ENCODE measurements around the gene INPP4B. TPM values are rescaled to one million over a fixed set of nuclear protein-coding genes. Genes with fewer than 3 reads are reported as not detected.
A peak's percentile ranks its signal among the peaks of the same experiment; 100 is the strongest.

The INPP4B gene
- polyA plus RNA-seq, 4 donors: 4.9 to 8.7 (median 8.1) TPM

DNA sequence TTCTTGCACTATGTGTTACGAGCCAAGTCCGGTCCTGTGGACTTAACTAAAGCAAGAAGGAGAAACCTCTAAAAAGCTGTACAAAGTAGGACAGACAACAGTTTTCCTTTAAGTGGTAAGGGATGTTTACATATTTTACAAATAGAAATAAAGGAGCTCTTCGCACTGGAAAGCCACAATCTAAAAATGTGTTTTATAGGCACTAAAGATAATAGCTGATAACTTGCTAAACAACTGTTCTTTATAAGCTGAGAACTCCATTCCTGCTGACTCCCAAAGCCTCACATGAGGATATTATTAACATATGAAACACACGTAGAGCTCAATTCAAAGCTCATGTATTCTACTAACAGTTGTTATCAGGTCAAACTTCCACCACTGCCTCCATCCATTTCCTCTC, 519.9 kb downstream of the INPP4B start:
- DNase-seq (ENCODE audit: low read depth in 4 of 4, low spot score in 3 of 4): no peak

DNA sequence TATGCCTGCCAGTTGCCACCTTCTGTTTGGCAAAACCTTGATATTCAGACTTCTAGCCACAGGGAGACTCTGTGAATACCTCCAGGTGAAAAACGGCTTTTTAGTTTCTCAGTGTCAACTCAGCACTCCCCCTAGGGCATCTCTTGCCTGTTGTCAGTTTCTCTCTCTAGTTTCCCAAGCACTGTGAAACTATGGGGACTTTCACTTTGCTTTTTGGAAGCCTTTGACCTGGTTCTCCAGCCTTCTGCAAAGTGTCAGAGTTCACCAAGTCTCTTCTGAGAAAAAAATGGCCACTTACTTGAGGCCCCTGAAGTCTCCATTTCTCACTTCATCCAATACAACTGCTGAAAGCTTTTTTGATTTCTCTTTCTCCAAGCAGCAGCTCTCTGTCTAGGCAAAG, 521.5 kb downstream of the INPP4B start:
- DNase-seq (ENCODE audit: low read depth in 4 of 4, low spot score in 3 of 4): no peak

DNA sequence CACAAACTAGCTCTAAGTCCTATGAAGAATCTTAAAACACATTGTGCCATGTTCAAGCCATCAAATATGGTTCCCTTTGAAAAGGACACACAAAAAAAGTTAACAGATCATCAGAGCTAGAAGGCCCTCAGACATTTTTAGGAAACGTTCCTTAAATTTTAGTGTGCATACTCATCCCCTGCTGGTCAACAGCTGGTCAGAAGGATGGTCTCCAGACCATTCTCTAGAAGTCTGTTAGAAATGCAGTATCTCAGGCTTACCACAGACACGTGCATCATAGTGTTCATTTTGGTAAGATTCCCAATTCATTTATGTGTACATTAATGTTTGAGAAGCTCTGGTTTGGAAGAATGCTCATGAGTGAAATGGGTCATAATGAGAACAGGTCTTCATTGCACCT, 523.1 kb downstream of the INPP4B start:
- DNase-seq (ENCODE audit: low read depth in 4 of 4, low spot score in 3 of 4): no peak

- DNase-seq (ENCODE audit: low read depth in 4 of 4, low spot score in 3 of 4): no peak
Measured at GRCh38 chr4:142318280-142318679, 527.8 kb downstream of the INPP4B start.

DNA sequence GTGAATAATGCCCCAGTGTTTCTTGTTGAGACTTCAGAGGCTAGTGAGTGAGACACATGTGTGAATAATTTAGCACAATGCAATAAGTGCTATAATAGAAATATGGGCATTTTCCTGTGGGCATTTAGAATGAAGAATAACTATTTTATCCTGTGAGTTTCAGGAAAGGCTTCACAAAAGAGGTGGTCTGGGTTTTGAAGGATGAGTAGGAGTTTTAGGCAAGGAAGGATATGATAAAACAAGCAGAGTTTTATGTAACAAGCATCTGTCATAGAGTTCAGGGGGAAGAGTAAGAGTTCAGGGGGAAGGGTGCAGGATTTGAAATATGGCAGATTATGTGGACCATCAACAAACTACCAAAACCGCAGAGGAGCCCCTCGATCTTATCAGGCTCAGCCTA, 529.2 kb downstream of the INPP4B start:
- DNase-seq (ENCODE audit: low read depth in 4 of 4, low spot score in 3 of 4): no peak

GRCh38 chr4:142316025-142316424, 530.1 kb downstream of the INPP4B start:
- no peak for DNase-seq (ENCODE audit: low read depth in 4 of 4, low spot score in 3 of 4)

DNA sequence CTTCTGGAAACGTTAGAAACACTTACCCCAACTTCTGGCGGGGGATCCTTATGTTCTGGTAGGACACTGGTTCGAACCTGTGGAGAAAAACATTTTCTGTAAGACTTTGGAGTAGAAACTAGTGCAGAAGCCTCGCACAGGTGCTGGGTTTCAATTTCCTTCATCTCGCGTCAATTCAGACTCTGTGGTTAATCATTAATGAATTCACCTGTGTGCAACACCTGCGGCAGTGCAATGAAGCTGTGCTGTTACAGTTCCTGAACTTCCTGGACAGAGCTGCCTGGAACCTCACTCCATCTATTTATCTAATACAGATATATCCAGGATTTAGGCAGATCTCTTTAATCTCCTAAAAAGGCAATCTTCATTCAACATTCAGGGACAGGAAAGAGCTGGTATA, 531.4 kb downstream of the INPP4B start:
- peak in 3 of 4 donors; percentile 24 to 35 (median 24) for DNase-seq (ENCODE audit: low read depth in 4 of 4, low spot score in 3 of 4)

GRCh38 chr4:142314247-142314646, 531.9 kb downstream of the INPP4B start:
- DNase-seq (ENCODE audit: low read depth in 4 of 4, low spot score in 3 of 4): no peak

DNA sequence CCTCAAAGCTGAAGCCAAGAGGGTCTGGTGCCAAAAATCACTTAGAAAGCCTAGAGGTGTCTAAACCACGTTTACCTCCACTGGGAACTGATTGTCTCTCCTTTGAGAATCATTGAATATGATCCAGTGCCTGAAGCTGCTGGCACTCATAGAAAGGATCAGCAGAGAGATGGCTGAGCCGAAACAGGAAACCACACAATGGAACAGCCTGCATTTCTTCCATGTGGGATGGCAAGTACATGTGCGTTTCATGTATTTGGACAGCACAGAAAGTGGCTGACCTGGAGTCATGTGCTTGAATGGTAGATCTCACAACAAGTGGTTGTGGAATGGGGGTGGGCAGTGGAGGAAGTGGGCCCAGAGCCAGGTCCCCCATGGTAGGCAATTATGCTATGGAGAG, 533.7 kb downstream of the INPP4B start:
- no peak for DNase-seq (ENCODE audit: low read depth in 4 of 4, low spot score in 3 of 4)

DNA sequence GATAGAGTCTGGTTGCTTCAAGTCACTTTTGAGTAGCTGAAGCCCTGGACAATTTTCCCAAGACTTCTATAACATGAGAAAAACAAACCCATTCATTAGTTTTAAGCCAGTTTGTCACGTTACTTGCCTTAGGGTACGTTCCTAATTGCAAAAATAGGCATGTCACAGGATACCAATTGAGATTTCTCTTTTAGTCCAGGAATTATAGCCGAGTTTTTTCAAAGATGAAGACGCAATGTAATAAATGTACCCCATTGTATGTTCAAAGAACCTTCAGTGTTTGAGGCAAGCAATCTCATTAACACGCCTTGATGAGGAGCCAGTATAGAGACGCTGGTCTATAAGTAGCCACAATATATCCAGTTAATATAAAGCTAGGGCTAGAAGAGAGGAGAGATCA, 534.2 kb downstream of the INPP4B start:
- DNase-seq (ENCODE audit: low read depth in 4 of 4, low spot score in 3 of 4): no peak

- DNase-seq (ENCODE audit: low read depth in 4 of 4, low spot score in 3 of 4): no peak
Measured at GRCh38 chr4:142309772-142310171, 536.3 kb downstream of the INPP4B start.

DNA sequence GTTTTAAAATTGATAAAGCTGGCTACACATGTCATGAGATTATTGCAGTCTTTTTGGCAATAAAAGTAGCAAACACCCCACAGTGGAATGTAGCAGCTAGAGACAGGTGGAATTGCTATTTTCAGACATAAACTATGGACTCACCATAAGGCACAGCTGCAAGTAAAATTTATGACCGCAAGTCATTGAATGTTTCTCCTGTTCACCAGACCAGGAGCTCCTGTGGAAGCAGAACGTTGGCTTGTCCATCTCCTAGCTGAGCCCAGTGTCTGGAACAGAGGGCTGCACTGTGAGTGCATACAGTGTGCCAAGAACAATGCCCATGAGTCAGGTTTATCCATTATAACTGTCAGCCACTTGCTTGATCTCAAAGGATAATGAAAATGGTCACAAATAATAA, 538.2 kb downstream of the INPP4B start:
- no peak for DNase-seq (ENCODE audit: low read depth in 4 of 4, low spot score in 3 of 4)

DNA sequence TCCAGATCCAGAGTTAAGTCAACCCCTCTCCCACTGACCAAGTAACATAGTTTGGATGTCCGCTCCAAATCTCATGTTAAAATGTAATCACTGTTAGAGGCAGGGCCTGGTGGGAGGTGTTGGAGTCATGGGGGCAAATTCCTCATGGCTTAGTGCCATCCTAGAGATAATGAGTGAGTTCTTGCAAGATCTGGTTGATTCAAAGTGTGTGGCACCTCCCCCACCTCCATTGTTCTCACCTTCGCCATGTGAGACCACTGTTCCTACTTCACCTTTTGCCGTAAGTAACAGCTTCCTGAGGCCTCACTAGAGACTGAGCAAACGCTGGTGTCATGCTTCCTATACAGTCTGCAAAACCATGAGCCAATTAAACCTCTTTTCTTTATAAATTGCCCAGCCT, 548.8 kb downstream of the INPP4B start:
- DNase-seq (ENCODE audit: low read depth in 4 of 4, low spot score in 3 of 4): no peak

DNA sequence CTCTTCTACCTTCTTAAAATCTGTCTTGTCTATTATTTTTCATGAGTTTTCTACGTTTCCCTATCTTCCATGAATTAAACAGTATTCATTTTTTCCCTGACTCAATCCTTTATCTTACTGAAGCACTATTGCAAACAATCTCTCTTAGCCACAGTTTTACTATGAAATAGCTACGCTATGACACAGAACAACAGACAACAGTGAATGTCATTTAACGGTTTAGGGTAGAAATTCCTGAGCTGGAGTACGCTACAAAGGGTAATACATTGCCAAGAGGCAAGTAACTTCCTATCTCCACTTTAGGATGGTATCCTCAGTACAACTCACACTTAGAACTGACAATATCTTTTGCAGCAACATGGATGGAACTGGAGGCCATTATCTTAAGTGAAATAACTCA, 552.6 kb downstream of the INPP4B start:
- DNase-seq (ENCODE audit: low read depth in 4 of 4, low spot score in 3 of 4): no peak

GRCh38 chr4:142292231-142292630, 553.9 kb downstream of the INPP4B start:
- DNase-seq (ENCODE audit: low read depth in 4 of 4, low spot score in 3 of 4): no peak

GRCh38 chr4:142291299-142292050, 554.6 kb downstream of the INPP4B start:
- DNase-seq (ENCODE audit: low read depth in 4 of 4, low spot score in 3 of 4): no peak

DNA sequence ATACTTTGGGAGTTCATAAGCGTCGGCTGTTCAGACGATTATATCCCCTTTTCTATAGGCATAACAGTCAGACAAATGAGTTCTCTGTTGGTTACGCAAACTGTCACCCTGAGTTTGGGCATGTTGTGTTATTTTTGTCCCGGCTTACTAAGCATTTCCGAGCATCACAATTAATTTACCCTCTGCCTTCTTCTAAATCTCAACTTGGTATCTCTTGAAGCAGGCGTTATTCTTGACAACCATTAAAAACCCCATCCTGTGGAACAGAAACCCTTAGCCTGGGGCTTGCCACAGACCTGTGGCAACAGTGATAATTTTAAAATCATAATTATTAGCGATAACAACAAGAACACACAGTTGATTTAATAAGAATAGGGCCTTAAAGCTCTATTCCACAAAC, 558.7 kb downstream of the INPP4B start:
- DNase-seq (ENCODE audit: low read depth in 4 of 4, low spot score in 3 of 4): no peak

- DNase-seq (ENCODE audit: low read depth in 4 of 4, low spot score in 3 of 4): no peak
Measured at GRCh38 chr4:142285222-142285583, 560.9 kb downstream of the INPP4B start.

DNA sequence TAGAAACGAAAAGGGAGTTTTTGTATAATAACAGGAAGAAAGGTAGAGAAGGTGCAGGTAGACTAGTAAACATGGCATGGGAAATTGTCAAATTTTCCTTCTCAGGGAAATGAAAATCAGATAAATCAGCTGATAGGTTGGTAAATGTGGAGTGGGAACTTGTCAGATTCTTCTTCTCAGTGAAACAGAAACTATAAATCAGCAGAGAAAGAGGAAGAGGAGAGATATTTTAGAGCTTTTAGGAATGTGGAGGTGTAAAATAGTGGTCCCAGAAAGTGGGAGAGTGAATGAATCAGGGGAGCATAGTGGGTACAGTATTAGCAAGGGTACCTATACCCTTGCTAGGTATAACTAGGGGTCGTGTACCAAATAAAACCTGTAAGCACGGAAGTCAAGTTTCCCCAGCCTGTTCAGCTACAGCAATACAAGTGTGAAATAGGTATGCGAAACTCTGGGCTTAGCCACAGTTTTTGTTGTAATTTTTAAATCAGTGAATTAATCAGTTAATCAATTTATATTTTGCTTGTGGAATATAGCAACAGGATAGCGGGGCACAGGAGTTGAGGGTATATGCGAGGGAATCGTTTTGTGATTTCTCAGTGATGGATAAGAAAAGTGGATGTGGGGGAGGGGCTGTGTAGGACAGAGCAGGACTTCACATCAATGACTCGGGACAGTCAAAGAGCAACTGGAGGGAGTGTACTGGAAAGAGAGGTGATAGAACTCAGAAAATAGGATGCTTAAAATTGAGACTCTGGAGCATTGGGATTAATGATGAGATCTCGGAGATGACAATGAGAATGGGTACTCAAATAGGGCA, 561.5 kb downstream of the INPP4B start:
- DNase-seq (ENCODE audit: low read depth in 4 of 4, low spot score in 3 of 4): no peak

DNA sequence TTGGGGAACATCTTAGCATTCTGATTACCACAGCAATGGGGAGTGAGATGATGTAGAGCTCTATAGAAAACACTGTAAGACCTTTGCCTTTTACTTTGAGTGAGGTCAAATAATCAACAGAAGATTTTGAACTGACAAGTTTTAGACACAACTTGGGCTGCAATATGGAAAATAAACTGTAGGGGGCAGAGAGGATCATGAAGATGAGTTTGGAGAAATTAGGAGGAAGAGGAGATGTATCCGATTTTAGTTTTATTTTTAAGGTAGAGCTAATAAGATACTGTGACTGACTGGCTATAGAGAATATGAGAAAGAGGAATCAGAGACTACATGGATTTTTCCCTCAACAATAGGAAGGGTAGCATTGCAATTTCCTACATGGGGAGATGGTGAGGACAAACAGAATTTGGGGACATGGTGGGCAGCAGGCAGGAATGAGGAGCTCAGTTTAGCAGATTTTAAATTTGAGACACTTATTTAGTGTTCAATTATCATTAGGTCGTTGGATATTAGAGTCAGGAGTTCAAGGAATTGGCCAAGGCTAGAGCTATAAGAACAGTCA, 563.1 kb downstream of the INPP4B start:
- DNase-seq (ENCODE audit: low read depth in 4 of 4, low spot score in 3 of 4): no peak

DNA sequence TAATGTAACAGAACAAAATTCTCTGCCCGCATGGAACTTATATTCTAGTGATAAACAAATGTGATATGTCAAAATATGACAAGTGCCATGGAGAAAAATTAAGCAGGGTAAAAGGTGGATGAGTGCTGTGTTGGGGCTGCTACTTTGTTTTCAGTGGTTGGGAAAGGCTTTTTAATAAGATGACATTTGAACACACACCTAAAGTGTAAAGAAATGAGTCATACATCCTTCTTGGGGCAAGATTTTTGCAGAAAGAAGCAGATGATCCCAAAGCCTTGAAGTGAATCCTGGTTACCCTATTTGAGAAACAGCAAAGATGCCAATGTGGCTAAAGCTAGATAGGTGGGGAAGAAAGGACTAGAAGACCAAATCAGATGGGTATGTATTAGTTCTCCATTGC, 564.1 kb downstream of the INPP4B start:
- DNase-seq (ENCODE audit: low read depth in 4 of 4, low spot score in 3 of 4): no peak

- no peak for DNase-seq (ENCODE audit: low read depth in 4 of 4, low spot score in 3 of 4)
Measured at GRCh38 chr4:142278663-142279062, 567.4 kb downstream of the INPP4B start.

Data from left renal pelvis (tissue), 4 donors.